PC-3 (cell line): ENCODE data around the gene EGFL7.

Experiments used
- EZH2phosphoT487 ChIP-seq: fragments of 300-600 bp; sonication (generic); IDR thresholded peaks from 2 replicates; pipeline ENCODE4 v1.6.1; 2018; ENCODE audit warnings: mild to moderate bottlenecking, antibody characterized with exemption, low read length, borderline replicate concordance
- TF ChIP-seq, protein P1 (sequence below): fragments of 300-600 bp; sonication (generic); conservative IDR thresholded peaks from 2 replicates; pipeline ENCODE4 v1.5.1; 2017; ENCODE audit warnings: antibody characterized with exemption, low read depth, mild to moderate bottlenecking, low read length

DNA sequence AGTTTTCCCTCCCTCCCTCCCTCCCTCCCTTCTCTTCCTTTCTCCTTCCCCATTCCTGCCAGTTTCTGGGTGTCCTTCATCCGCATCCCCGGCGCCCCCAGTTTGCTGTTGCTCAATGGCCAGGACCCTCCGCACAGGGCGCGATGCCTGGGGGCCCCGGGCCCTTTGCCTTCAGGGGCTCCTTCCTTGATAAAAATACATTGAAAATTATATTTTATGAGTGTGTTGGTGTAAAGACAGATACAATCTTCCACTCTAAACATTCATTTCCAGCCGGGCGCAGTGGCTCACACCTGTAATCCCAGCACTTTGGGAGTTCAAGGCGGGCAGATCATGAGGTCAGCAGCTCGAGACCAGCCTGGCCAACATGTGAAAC is 32.1 kb downstream of the EGFL7 start:
- no peak for TF ChIP-seq EZH2phosphoT487
- TF ChIP-seq, protein P1, sequence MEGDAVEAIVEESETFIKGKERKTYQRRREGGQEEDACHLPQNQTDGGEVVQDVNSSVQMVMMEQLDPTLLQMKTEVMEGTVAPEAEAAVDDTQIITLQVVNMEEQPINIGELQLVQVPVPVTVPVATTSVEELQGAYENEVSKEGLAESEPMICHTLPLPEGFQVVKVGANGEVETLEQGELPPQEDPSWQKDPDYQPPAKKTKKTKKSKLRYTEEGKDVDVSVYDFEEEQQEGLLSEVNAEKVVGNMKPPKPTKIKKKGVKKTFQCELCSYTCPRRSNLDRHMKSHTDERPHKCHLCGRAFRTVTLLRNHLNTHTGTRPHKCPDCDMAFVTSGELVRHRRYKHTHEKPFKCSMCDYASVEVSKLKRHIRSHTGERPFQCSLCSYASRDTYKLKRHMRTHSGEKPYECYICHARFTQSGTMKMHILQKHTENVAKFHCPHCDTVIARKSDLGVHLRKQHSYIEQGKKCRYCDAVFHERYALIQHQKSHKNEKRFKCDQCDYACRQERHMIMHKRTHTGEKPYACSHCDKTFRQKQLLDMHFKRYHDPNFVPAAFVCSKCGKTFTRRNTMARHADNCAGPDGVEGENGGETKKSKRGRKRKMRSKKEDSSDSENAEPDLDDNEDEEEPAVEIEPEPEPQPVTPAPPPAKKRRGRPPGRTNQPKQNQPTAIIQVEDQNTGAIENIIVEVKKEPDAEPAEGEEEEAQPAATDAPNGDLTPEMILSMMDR, result no peak
